ENCODE data around the gene PACSIN2. TPM values are rescaled to one million over a fixed set of nuclear protein-coding genes. Genes with fewer than 3 reads are reported as not detected.
A peak's percentile ranks its signal among the peaks of the same experiment; 100 is the strongest.
"Not testable (repeated sequence)": the region's sequence is repeated elsewhere in the genome, so short reads cannot be mapped to it uniquely, and the experiment has no call there.

Gene PACSIN2
- total RNA-seq, 1 experiment from 2014 or later: 224 TPM

DNA sequence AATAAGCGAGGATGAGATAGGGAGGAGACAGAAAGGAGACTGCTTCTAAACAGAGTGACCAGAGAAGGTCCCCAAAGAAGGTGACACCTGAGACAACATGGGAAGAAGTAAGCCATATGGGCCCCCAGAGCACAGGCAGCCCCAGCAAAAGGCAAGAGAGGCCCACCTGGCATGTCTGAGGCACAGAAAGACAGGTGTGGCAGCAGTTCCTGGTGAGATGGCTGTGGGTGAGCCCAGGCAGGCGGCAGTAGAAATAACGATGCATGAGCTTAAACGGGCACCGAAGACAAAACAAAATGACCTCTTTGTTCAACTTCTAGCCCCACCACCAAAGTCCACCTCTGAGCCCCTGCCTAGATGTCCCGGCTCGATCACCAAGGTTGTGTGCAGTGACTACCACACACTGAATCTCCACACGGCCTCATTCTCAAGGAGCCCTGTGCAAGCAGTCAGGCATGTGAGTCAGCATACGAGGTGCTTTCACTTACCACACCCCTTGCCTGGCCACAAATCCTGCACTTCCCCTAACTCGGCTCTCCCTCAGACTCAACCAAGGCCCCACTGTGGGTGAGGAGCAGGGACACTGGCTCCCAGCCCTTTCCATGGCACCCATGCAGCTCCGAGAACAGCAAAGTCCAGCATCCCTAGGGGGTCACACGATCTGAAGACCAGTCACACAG is 77.6 kb downstream of the PACSIN2 start:
- TF ChIP-seq, protein P1, sequence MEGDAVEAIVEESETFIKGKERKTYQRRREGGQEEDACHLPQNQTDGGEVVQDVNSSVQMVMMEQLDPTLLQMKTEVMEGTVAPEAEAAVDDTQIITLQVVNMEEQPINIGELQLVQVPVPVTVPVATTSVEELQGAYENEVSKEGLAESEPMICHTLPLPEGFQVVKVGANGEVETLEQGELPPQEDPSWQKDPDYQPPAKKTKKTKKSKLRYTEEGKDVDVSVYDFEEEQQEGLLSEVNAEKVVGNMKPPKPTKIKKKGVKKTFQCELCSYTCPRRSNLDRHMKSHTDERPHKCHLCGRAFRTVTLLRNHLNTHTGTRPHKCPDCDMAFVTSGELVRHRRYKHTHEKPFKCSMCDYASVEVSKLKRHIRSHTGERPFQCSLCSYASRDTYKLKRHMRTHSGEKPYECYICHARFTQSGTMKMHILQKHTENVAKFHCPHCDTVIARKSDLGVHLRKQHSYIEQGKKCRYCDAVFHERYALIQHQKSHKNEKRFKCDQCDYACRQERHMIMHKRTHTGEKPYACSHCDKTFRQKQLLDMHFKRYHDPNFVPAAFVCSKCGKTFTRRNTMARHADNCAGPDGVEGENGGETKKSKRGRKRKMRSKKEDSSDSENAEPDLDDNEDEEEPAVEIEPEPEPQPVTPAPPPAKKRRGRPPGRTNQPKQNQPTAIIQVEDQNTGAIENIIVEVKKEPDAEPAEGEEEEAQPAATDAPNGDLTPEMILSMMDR (IDR thresholded peaks at IDR 0.05; ENCODE audit: unreplicated experiment): no peak
- peak; percentile 79 for DNase-seq
- intact Hi-C loops (cut with micrococcal nuclease; ENCODE audit: unreplicated experiment): no loop called here
- BruUV-seq (replicated peaks): TSS peak; percentile 56
- H3K27ac Mint-ChIP-seq (ENCODE audit: unreplicated experiment): peak overlapping the region; percentile 99
- peaks cover 97% of the 10 kb centered on the region for H3K36me3 Mint-ChIP-seq (ENCODE audit: insufficient read depth, unreplicated experiment)
- peak overlapping the region; percentile 65 for H3K4me3 Mint-ChIP-seq (ENCODE audit: low read depth, unreplicated experiment)
- H3K4me1 Mint-ChIP-seq (ENCODE audit: low read depth, unreplicated experiment): peaks cover 92% of the 10 kb centered on the region
- no peaks in the 10 kb centered on the region for H3K27me3 Mint-ChIP-seq (ENCODE audit: unreplicated experiment)
- CTCF ChIA-PET: interaction anchor here (1.1 kb wide), 1 partner anchor 9 kb away, joined by 3 read pairs; no protein-coding TSS in a partner anchor
- H3K9me3 Mint-ChIP-seq (ENCODE audit: low read depth, unreplicated experiment): no peaks in the 10 kb centered on the region

DNA sequence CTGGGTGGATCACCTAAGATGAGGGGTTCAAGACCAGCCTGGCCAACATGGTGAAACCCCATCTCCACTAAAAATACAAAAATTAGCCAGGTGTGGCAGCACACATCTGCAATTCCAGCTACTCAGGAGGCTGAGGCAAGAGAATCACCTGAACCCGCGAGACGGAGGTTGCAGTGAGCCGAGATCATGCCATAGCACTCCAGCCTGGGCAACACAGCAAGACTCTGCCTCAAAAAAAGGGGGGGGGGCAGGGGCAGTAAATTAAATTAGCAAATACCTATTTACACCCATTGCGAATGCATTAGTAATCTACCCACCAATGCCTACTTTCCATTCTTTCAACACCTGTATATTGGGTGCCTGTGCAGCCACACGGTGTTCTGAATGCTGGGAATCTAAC is 78.3 kb downstream of the PACSIN2 start:
- H3K27me3 Mint-ChIP-seq (ENCODE audit: unreplicated experiment); DNase-seq; BruUV-seq (replicated peaks); intact Hi-C loops (cut with micrococcal nuclease; ENCODE audit: unreplicated experiment); H3K9me3 Mint-ChIP-seq (ENCODE audit: low read depth, unreplicated experiment); CTCF ChIA-PET: not testable (repeated sequence)
- Mint-ChIP-seq H3K4me3 (ENCODE audit: low read depth, unreplicated experiment) (peak overlapping the region; percentile 65), H3K36me3 (ENCODE audit: insufficient read depth, unreplicated experiment) (peaks cover 97% of the 10 kb centered on the region), H3K27ac (ENCODE audit: unreplicated experiment) (peak overlapping the region; percentile 99), H3K4me1 (ENCODE audit: low read depth, unreplicated experiment) (peaks cover 97% of the 10 kb centered on the region)

DNA sequence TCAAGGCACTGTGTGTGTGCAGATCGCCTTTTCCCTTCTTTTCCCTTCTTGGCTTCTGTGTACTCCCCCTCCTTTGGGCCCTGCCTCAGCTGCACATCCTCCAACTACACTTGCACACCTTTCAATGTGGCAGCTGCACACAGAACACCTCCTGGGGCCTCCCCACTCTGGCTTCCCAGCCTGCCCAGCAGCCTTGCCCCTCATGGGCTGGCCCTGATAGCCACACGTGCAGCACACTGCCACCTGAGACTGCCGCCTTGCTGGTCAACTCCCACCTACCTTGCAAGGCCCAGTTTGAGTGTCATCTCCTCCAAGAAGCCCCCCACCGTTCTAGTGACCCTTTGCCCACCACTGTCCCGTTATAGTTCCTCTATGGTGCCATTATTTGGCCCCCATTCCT is 80.6 kb downstream of the PACSIN2 start:
- TF ChIP-seq, protein P1 (IDR thresholded peaks at IDR 0.05; ENCODE audit: unreplicated experiment): no peak
- peaks cover 97% of the 10 kb centered on the region for H3K36me3 Mint-ChIP-seq (ENCODE audit: insufficient read depth, unreplicated experiment)
- peaks cover 97% of the 10 kb centered on the region for H3K4me1 Mint-ChIP-seq (ENCODE audit: low read depth, unreplicated experiment)
- H3K27me3 Mint-ChIP-seq (ENCODE audit: unreplicated experiment): no peaks in the 10 kb centered on the region
- CTCF ChIA-PET: interaction anchor here (0.7 to 1.6 kb wide), 5 partner anchors 11 to 25 kb away, joined by 3 to 9 read pairs (median 6); no protein-coding TSS in a partner anchor
- H3K27ac Mint-ChIP-seq (ENCODE audit: unreplicated experiment): peak overlapping the region; percentile 98
- H3K4me3 Mint-ChIP-seq (ENCODE audit: low read depth, unreplicated experiment): peak overlapping the region; percentile 62
- intact Hi-C loops (cut with micrococcal nuclease; ENCODE audit: unreplicated experiment): no loop called here
- no peak for DNase-seq
- H3K9me3 Mint-ChIP-seq (ENCODE audit: low read depth, unreplicated experiment): peaks cover 2% of the 10 kb centered on the region
- no TSS peak for BruUV-seq (replicated peaks)

DNA sequence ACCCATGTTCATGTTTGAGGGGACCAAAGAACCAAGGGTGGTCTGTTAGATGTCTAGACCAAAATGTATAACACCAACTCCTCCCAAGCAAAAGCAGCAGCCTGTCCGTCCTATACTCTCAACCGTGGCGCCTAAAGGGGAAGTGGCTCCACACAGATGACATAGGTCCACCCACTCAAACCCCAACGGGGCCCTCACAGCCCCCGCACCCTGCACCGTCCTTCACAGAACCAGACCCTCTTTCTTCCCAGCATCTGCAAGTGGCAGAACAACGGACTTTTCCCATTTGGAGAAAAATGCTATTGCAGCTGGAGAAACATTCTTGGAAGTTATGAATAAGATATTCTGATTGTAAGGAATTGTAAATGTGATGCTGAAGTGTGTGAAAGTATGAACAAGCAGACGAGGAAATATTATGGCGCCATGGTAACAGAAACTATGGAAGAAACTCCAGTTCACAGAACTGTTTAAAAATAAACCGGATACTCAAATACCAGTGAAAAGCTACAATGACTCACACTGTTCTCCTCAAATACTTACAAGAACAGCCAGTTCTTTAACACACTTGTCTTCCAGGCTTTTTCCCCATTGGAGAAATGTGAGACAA is 81.4 kb downstream of the PACSIN2 start:
- peak; percentile 41 for DNase-seq
- TF ChIP-seq, protein P1 (IDR thresholded peaks at IDR 0.05; ENCODE audit: unreplicated experiment): no peak
- no TSS peak for BruUV-seq (replicated peaks)
- Mint-ChIP-seq H3K4me1 (ENCODE audit: low read depth, unreplicated experiment) (peaks cover 94% of the 10 kb centered on the region), H3K4me3 (ENCODE audit: low read depth, unreplicated experiment) (peak overlapping the region; percentile 62), H3K9me3 (ENCODE audit: low read depth, unreplicated experiment) (peaks cover 2% of the 10 kb centered on the region), H3K27me3 (ENCODE audit: unreplicated experiment) (no peaks in the 10 kb centered on the region), H3K27ac (ENCODE audit: unreplicated experiment) (peak overlapping the region; percentile 98), H3K36me3 (ENCODE audit: insufficient read depth, unreplicated experiment) (peaks cover 98% of the 10 kb centered on the region)
- CTCF ChIA-PET: interaction anchor here (0.7 to 1.6 kb wide), 6 partner anchors 11 to 61 kb away, joined by 3 to 9 read pairs (median 5); no protein-coding TSS in a partner anchor
- intact Hi-C loops (cut with micrococcal nuclease; ENCODE audit: unreplicated experiment): no loop called here

Measured in Calu3 (cell line).